ENCODE results near the gene EYA4.

DNA sequence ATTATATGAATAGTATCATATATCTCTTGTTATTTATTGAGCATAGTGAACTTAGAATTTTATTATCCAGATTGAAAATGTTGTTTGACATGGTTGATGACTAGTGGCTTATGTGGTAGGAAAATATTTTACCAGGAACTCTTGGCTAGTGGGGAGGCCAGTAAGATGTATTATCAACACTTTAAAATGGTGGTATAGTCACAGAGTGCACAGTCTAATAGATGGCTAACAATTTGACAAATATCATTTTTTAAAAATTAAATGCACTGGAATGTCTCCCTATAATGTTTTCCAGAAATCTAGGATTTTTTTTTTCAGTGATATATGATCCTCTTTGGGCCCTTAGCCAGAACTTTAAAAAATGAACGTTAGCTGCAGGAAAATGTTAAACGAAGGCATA lies 26.9 kb upstream of the EYA4 start:
- TF ChIP-seq, protein P1, sequence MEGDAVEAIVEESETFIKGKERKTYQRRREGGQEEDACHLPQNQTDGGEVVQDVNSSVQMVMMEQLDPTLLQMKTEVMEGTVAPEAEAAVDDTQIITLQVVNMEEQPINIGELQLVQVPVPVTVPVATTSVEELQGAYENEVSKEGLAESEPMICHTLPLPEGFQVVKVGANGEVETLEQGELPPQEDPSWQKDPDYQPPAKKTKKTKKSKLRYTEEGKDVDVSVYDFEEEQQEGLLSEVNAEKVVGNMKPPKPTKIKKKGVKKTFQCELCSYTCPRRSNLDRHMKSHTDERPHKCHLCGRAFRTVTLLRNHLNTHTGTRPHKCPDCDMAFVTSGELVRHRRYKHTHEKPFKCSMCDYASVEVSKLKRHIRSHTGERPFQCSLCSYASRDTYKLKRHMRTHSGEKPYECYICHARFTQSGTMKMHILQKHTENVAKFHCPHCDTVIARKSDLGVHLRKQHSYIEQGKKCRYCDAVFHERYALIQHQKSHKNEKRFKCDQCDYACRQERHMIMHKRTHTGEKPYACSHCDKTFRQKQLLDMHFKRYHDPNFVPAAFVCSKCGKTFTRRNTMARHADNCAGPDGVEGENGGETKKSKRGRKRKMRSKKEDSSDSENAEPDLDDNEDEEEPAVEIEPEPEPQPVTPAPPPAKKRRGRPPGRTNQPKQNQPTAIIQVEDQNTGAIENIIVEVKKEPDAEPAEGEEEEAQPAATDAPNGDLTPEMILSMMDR (IDR thresholded peaks at IDR 0.05), result no peak
- TF ChIP-seq POLR2A (IDR thresholded peaks at IDR 0.05), result no peak
